ENCODE measurements around the gene ENPP6.

The ENPP6 gene

GRCh38 chr4:184163813-184164212 lies 53.9 kb downstream of the ENPP6 start:
- intact Hi-C loops (cut with DNase I; ENCODE audit: low total_unique reads): no loop called here
- peak; percentile 45 to 63 for TF ChIP-seq CTCF (IDR thresholded peaks at IDR 0.05)
- DNase-seq: peak in 1 of 2 donors; percentile 38

GRCh38 chr4:184162596-184162995 lies 55.1 kb downstream of the ENPP6 start:
- intact Hi-C loops (cut with DNase I; ENCODE audit: low total_unique reads): no loop called here
- Histone ChIP-seq H3K4me1 (no peaks in the 10 kb centered on the region), H3K4me3 (no peak overlapping the region), H3K27me3 (peaks cover 0 to 28% of the 10 kb centered on the region in 2 donors), H3K27ac (no peak overlapping the region), H3K36me3 (no peaks in the 10 kb centered on the region), H3K9me3 (no peaks in the 10 kb centered on the region)
- no peak for TF ChIP-seq CTCF (IDR thresholded peaks at IDR 0.05)
- DNase-seq: no peak

More at GRCh38 chr4:184163813-184164212, 53.9 kb downstream of the ENPP6 start:
- H3K9me3 ChIP-seq: no peaks in the 10 kb centered on the region
- no peak overlapping the region for H3K27ac ChIP-seq
- no peaks in the 10 kb centered on the region for H3K36me3 ChIP-seq
- peaks cover 0 to 10% (median 6%) of the 10 kb centered on the region in 4 donors for H3K4me1 ChIP-seq
- peaks cover 0 to 37% of the 10 kb centered on the region in 2 donors for H3K27me3 ChIP-seq
- no peak overlapping the region for H3K4me3 ChIP-seq

GRCh38 chr4:184157322-184157721 lies 60.4 kb downstream of the ENPP6 start:
- Histone ChIP-seq H3K4me3 (no peak overlapping the region), H3K9me3 (no peaks in the 10 kb centered on the region), H3K27ac (peak overlapping the region in 1 of 2 donors; percentile 36), H3K4me1 (peaks cover 0 to 17% (median 0%) of the 10 kb centered on the region in 4 donors), H3K27me3 (peaks cover 0 to 3% of the 10 kb centered on the region in 2 donors), H3K36me3 (no peaks in the 10 kb centered on the region)
- no peak for TF ChIP-seq CTCF (IDR thresholded peaks at IDR 0.05)
- intact Hi-C loops (cut with DNase I; ENCODE audit: low total_unique reads): no loop called here
- DNase-seq: no peak

GRCh38 chr4:184156163-184156920 lies 61.3 kb downstream of the ENPP6 start:
- no peak overlapping the region for H3K4me3 ChIP-seq
- H3K4me1 ChIP-seq: peaks cover 0 to 17% (median 0%) of the 10 kb centered on the region in 4 donors
- intact Hi-C loops (cut with DNase I; ENCODE audit: low total_unique reads): no loop called here
- no peak for TF ChIP-seq CTCF (IDR thresholded peaks at IDR 0.05)
- H3K27ac ChIP-seq: peak overlapping the region; percentile 47 to 48
- H3K36me3 ChIP-seq: no peaks in the 10 kb centered on the region
- no peak for DNase-seq
- peaks cover 0 to 3% of the 10 kb centered on the region in 2 donors for H3K27me3 ChIP-seq
- H3K9me3 ChIP-seq: no peaks in the 10 kb centered on the region

GRCh38 chr4:184154199-184154598 lies 63.5 kb downstream of the ENPP6 start:
- no peak for DNase-seq
- intact Hi-C loops (cut with DNase I; ENCODE audit: low total_unique reads): no loop called here
- Histone ChIP-seq H3K36me3 (no peaks in the 10 kb centered on the region), H3K27ac (no peak overlapping the region), H3K4me3 (no peak overlapping the region), H3K9me3 (no peaks in the 10 kb centered on the region), H3K27me3 (no peaks in the 10 kb centered on the region), H3K4me1 (peaks cover 0 to 17% (median 0%) of the 10 kb centered on the region in 4 donors)
- no peak for TF ChIP-seq CTCF (IDR thresholded peaks at IDR 0.05)

Data from tibial artery (tissue), 4 donors.